C4-2B (cell line): ENCODE data around the gene ATP5ME.

Source experiments
- ZFX ChIP-seq: fragments of 450-650 bp; IDR thresholded peaks from 2 replicates; pipeline ENCODE4 v1.6.1; 2017
- TF ChIP-seq, protein P1 (sequence below): fragments of 450-650 bp; conservative IDR thresholded peaks from 2 replicates; pipeline ENCODE4 v1.5.1; 2017; ENCODE audit warnings: mild to moderate bottlenecking

- TF ChIP-seq, protein P1, sequence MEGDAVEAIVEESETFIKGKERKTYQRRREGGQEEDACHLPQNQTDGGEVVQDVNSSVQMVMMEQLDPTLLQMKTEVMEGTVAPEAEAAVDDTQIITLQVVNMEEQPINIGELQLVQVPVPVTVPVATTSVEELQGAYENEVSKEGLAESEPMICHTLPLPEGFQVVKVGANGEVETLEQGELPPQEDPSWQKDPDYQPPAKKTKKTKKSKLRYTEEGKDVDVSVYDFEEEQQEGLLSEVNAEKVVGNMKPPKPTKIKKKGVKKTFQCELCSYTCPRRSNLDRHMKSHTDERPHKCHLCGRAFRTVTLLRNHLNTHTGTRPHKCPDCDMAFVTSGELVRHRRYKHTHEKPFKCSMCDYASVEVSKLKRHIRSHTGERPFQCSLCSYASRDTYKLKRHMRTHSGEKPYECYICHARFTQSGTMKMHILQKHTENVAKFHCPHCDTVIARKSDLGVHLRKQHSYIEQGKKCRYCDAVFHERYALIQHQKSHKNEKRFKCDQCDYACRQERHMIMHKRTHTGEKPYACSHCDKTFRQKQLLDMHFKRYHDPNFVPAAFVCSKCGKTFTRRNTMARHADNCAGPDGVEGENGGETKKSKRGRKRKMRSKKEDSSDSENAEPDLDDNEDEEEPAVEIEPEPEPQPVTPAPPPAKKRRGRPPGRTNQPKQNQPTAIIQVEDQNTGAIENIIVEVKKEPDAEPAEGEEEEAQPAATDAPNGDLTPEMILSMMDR: no peak
- TF ChIP-seq ZFX: no peak
Observed at GRCh38 chr4:628821-629635, 45.0 kb downstream of the ATP5ME start.
